ENCODE results near the gene NECTIN4.
"Not testable (repeated sequence)": the region's sequence is repeated elsewhere in the genome, so short reads cannot be mapped to it uniquely, and the experiment has no call there.

NECTIN4 gene

GRCh38 chr1:161051219-161051618 is 38.1 kb downstream of the NECTIN4 start:
- no peak for DNase-seq

DNA sequence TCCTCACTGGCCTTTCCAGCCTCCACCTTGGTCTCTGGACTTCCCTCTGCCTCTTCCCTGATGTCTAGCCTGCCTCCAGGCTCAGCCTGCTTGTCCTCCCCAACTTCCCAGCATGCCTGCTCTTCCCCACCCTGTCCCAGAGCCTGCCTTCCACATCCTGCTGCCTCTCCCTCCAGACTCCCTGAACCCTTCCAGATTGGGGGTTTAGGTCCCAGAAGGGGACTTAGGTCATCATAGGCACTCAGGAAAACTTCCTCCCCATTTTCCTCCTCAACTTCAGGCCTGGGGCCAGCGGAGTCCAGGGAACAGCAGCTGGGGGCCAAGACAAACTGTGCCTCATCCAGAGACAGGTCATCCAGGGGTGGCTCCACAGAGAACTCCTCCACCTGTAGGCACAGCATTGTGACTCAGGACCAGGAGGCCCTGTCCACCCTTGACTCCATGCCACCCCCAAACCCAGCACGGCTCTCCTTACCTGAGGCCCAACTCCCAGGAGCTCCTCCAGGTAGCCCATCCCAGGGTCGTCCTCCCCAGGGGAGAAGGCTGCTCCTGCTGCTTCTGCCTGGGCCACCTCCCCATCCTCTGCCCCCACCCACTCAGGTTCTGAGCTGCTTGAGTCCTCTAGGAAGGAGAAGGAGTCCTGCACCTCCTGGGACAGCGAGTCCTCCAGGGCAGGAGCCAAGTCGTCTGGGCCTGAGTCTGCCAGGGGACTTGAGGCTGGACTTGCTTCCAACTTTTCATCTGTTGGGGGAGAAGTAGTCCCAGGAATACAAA is 40.2 kb downstream of the NECTIN4 start:
- no peak for DNase-seq

DNA sequence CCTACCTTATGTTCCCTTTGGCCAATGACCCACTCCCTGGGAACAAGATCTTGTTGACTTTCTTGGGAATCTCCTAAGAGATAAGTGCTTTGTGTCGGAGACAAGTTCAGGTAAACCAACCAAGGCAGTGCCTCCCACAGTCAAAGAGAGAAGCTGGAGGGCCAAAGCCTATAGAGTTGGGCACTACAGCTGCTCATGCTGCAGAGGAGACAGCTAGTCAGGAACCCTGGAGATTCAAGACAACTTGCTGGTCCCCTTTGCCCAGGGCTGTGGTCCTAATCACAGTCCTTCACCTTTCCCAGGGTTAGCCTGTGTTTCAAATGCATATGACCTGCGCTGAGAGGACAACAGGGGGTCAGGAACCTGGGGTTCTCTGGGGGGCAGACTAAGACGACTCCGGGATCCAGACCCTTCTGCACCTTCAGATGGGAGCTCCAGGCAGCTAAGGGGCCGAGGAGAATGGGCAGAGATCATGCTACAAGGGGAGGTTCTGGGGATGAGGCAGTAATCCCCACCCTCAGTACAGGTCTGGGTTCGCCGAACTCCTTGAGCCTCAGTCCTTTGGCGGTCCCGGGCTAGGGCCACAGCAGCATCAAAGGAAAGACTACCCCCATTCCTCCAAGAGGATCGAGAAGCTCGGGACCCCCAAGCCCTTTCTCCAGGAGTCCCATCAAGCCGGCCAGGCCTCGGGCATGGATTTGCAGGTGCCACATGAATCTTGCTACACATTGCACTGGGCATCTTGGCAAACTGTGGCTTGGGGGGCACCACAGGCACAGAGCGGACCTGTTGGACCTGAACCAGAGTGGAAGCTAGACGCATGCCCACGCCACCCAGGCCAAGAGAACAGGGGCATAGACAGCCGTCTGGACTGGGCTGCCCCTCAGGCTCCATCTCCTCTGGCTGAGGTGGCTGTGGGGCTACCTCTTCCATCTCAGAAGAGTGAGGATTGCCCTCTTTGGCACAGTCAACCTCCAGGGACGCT is 41.6 kb downstream of the NECTIN4 start:
- DNase-seq = no peak

GRCh38 chr1:161046605-161047228 is 42.6 kb downstream of the NECTIN4 start:
- no peak for DNase-seq

GRCh38 chr1:161045736-161046604 is 43.4 kb downstream of the NECTIN4 start, which contains the start of gene USF1:
TSS of gene USF1 (minus strand) at chr1:161045977. CDS start at chr1:161043275, 2,702 bp downstream.
- DNase-seq = peak; percentile 83 to 96 (median 86)

- DNase-seq = peak; percentile 19 to 68 (median 50)
These were observed 44.2 kb downstream of the NECTIN4 start for GRCh38 chr1:161044908-161045735.

- DNase-seq = no peak
These were observed 44.8 kb downstream of the NECTIN4 start for GRCh38 chr1:161044535-161044907.

DNA sequence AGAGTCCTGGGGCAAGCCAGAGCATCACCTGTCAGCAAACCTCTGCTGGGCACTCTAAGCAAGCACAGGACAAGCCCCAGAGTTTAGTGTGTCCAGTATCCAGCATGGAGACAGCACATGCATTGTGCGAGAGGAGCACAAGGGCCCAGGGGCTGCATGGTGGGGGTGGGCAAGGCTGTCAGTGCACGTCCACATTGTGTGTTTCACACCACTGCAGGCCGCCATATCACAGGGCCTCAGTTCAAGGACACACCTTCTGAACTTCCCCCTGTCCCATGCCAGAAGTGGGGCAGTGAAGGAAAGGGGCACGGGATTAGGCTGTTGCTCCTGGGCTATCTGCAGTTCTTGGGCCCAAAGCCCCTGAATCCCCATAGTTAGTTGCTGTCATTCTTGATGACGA is 49.8 kb downstream of the NECTIN4 start:
- no peak for DNase-seq

- DNase-seq = no peak
These were observed 50.2 kb downstream of the NECTIN4 start for GRCh38 chr1:161039154-161039545.

DNA sequence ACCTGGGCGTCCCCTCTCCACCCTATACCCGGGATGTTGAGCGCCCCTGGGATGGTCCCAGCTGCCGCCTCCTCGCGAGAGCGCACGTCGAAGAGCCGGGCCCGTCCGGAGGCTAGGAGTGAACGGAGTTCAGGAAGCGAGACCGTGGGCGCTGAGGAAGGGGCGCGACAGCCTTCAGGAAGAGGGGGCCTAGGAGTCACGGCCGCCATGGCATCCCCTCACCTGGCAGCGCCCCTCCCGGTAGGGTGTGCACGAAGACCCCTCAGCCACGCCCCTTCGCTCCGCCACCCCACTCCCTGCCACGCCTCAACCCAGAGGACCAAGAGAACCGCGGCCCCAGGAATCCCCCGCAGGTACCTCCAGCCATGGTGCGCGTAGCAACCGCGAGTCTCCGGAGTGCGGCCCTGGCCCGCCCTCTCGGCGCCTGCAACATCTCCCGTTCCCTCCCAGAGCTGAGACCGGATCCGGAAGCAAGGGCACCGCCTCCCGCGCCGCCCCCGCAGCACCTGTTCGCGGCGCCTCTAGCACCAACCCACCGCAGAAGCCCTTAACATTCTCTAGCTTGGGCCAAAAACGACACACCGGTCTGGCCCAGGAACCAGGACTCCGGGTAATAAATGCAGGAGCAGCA is 50.7 kb downstream of the NECTIN4 start, which contains the start of gene TSTD1:
TSTD1 (minus strand) TSS at position 442 of the 631 bp plus-strand sequence; CDS start at position 367, 75 bp downstream.
- peak; percentile 82 to 88 (median 86) for DNase-seq

- DNase-seq = no peak
These were observed 51.5 kb downstream of the NECTIN4 start for GRCh38 chr1:161037661-161038522.

DNA sequence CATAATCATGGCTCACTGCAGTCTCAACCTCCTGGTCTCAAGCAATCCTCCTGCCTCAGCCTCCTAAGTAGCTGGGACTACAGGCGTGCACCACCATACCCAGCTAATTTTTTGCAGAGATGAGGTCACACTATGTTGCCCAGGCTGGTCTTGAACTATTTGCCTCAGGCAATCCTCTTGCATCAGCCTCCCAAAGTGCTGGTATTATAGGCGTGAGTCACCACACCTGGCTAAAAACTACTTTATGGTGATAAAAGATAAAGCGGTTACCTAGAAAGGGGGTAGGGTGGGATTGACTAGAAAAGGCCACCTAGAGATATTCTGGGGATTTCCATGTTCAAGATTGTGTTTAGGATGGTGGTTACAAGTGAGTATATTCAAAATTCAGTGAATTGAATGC is 55.6 kb downstream of the NECTIN4 start:
- no peak for DNase-seq

DNA sequence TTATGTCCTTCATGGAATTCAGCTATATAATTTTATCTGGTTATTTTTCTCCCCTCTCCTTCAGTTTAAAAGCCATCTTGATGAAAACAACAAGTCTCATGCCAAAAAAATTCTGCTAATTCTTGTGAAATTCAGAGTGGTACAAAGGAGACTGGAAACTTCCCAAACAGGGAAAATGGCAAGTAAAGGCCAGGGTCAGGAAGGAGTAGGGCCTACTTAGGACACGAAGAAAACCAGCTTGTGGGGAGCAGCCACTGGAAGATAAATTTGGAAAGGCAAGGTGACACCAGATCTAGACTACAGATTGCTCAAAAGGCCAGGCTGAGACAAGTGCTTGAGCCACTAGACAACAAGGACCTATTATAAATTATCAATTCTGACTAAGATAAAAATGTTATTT is 56.9 kb downstream of the NECTIN4 start:
- no peak for DNase-seq

- DNase-seq = no peak
These were observed 57.5 kb downstream of the NECTIN4 start for GRCh38 chr1:161031874-161032273.

GRCh38 chr1:161029466-161029865 is 59.9 kb downstream of the NECTIN4 start:
- DNase-seq = not testable (repeated sequence)

- not testable (repeated sequence) for DNase-seq
These were observed 62.4 kb downstream of the NECTIN4 start for GRCh38 chr1:161026954-161027353.

GRCh38 chr1:161022432-161022831 is 66.9 kb downstream of the NECTIN4 start:
- DNase-seq = not testable (repeated sequence)

DNA sequence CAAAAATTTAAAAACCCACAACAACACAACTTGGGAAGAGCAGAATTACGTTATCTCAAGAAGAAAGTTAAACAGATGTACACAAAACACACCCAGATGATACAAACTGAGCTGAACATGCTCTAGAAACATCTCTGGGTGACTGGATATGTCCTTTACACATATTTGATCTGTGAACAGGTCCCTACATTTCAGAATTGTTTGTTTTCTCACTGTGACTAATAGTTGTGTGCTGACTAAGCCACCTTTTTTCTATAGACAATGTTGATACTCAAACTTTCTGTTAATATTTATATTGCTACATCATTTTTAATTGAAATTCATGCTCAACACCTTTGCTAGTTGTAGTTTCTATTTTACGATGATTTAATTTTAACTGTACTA is 67.4 kb downstream of the NECTIN4 start:
- DNase-seq = no peak
